HepG2 (cell line): Measurements from ENCODE around the gene TMX3. TPM values are rescaled to one million over a fixed set of nuclear protein-coding genes. Genes with fewer than 3 reads are reported as not detected.

Experiments
- ELF1 ChIP-seq: sonication (generic); formaldehyde crosslinking; IDR thresholded peaks from 2 replicates; pipeline ENCODE4 v1.4.0; 2020; ENCODE audit warnings: missing genetic modification reagents
- ETV6 ChIP-seq: sonication (generic); formaldehyde crosslinking; conservative IDR thresholded peaks from 2 replicates; pipeline ENCODE4 v1.4.0; 2020; ENCODE audit warnings: missing genetic modification reagents
- MLLT10 ChIP-seq: sonication (generic); formaldehyde crosslinking; IDR thresholded peaks from 2 replicates; pipeline ENCODE4 v1.4.0; 2020; ENCODE audit warnings: missing genetic modification reagents
- NR1H2 ChIP-seq: sonication (generic); formaldehyde crosslinking; IDR thresholded peaks from 2 replicates; pipeline ENCODE4 v1.8.1; 2022; ENCODE audit warnings: low read depth, missing genetic modification reagents, borderline replicate concordance
- REL ChIP-seq: sonication (generic); formaldehyde crosslinking; conservative IDR thresholded peaks from 2 replicates; pipeline ENCODE4 v1.8.0; 2022; ENCODE audit warnings: mild to moderate bottlenecking, missing genetic modification reagents, moderate library complexity
- SMARCE1 ChIP-seq: fragments of 450-650 bp; IDR thresholded peaks from 2 replicates; pipeline ENCODE4 v1.6.1; 2017; ENCODE audit warnings: borderline replicate concordance
- SOX13 ChIP-seq, 3 experiments: fragments of 450-650 bp in 1 of 3; sonication (generic) in 1 of 3; formaldehyde crosslinking in 1 of 3; IDR thresholded peaks in 2 of 3; conservative IDR thresholded peaks in 1 of 3; 2 replicates each; pipeline versions ENCODE4 v1.5.0 to v1.6.1; 2016 to 2020; ENCODE audit warnings: antibody characterized with exemption in 1 of 3, mild to moderate bottlenecking in 1 of 3, missing compliant biosample characterization in 1 of 3, missing genetic modification reagents in 1 of 3, moderate library complexity in 1 of 3
- SRSF9 ChIP-seq: fragments of 200-400 bp; formaldehyde crosslinking; IDR thresholded peaks from 2 replicates; pipeline ENCODE4 v1.6.1; 2018; ENCODE audit warnings: borderline replicate concordance, mild to moderate bottlenecking, low read depth, low read length; ENCODE audit not compliant: insufficient read depth, poor library complexity, severe bottlenecking
- SUZ12 ChIP-seq: fragments of 150-350 bp; IDR thresholded peaks from 2 replicates; pipeline ENCODE4 v1.6.1; 2014; ENCODE audit warnings: low read depth, low read length
- ZFP36L1 ChIP-seq: sonication (generic); formaldehyde crosslinking; IDR thresholded peaks from 2 replicates; pipeline ENCODE4 v1.8.0; 2022; ENCODE audit warnings: mild to moderate bottlenecking, missing genetic modification reagents, moderate library complexity
- ZIK1 ChIP-seq: sonication (generic); formaldehyde crosslinking; IDR thresholded peaks from 2 replicates; pipeline ENCODE4 v1.5.0; 2020; ENCODE audit warnings: mild to moderate bottlenecking, low read depth, missing genetic modification reagents, borderline replicate concordance
- ZNF136 ChIP-seq: sonication (generic); formaldehyde crosslinking; IDR thresholded peaks from 2 replicates; pipeline ENCODE4 v1.8.1; 2022; ENCODE audit warnings: low read depth, mild to moderate bottlenecking, moderate library complexity, missing genetic modification reagents
- ZNF24 ChIP-seq: fragments of 450-650 bp; IDR thresholded peaks from 2 replicates; pipeline ENCODE4 v1.6.1; 2017; ENCODE audit warnings: antibody characterized with exemption, mild to moderate bottlenecking
- ZNF333 ChIP-seq: sonication (generic); formaldehyde crosslinking; IDR thresholded peaks from 2 replicates; pipeline ENCODE4 v1.4.0; 2020; ENCODE audit warnings: mild to moderate bottlenecking, missing genetic modification reagents, borderline replicate concordance
- ZNF335 ChIP-seq: sonication (generic); formaldehyde crosslinking; IDR thresholded peaks from 2 replicates; pipeline ENCODE4 v1.4.0; 2020; ENCODE audit warnings: missing genetic modification reagents
- ZNF775 ChIP-seq: sonication (generic); formaldehyde crosslinking; IDR thresholded peaks from 2 replicates; pipeline ENCODE4 v1.4.0; 2020; ENCODE audit warnings: missing genetic modification reagents, mild to moderate bottlenecking, moderate library complexity, borderline replicate concordance
- polyA plus RNA-seq, 8 experiments: library from polyadenylated mRNA; depleted of rRNA in 3 of 8; stranded (reverse) in 7 of 8; unstranded in 1 of 8; fragments of >200 nt; fragmentation: Illumina TruSeq in 4 of 8; extraction: Trizol in 4 of 8; gene quantifications; 2 replicates each; pipeline versions ENCODE4 v1.2.1 to v1.2.3, GENCODE V29; 2011 to 2016; ENCODE audit warnings: low read depth in 4 of 8, missing spikeins in 1 of 8, mixed read lengths in 1 of 8; ENCODE audit not compliant: insufficient read depth in 1 of 8
- total RNA-seq, 5 experiments: library from RNA; depleted of rRNA; stranded (reverse); fragments of >200 nt; fragmentation: Illumina TruSeq; extraction: Trizol; gene quantifications; 2 replicates each; pipeline ENCODE4 v1.2.3, GENCODE V29; 2016; ENCODE audit warnings: low read depth in 1 of 5
- TF ChIP-seq, protein P1 (sequence below): sonication (generic); formaldehyde crosslinking; IDR thresholded peaks from 2 replicates; pipeline ENCODE4 v1.4.0; 2020; ENCODE audit warnings: missing genetic modification reagents, borderline replicate concordance
- TF ChIP-seq, protein P2 (sequence below): sonication (generic); formaldehyde crosslinking; conservative IDR thresholded peaks from 2 replicates; pipeline ENCODE4 v1.4.0; 2020; ENCODE audit warnings: missing genetic modification reagents
- TF ChIP-seq, protein P3 (sequence below): sonication (generic); formaldehyde crosslinking; IDR thresholded peaks from 2 replicates; pipeline ENCODE4 v1.4.0; 2020; ENCODE audit warnings: low read depth, missing genetic modification reagents

The TMX3 gene
- total and polyA plus RNA-seq, 2 of the 13 experiments (the other 11 are each of a cell fraction or from before 2014, with no cell fraction given), result 12.9 to 25.0 TPM

DNA sequence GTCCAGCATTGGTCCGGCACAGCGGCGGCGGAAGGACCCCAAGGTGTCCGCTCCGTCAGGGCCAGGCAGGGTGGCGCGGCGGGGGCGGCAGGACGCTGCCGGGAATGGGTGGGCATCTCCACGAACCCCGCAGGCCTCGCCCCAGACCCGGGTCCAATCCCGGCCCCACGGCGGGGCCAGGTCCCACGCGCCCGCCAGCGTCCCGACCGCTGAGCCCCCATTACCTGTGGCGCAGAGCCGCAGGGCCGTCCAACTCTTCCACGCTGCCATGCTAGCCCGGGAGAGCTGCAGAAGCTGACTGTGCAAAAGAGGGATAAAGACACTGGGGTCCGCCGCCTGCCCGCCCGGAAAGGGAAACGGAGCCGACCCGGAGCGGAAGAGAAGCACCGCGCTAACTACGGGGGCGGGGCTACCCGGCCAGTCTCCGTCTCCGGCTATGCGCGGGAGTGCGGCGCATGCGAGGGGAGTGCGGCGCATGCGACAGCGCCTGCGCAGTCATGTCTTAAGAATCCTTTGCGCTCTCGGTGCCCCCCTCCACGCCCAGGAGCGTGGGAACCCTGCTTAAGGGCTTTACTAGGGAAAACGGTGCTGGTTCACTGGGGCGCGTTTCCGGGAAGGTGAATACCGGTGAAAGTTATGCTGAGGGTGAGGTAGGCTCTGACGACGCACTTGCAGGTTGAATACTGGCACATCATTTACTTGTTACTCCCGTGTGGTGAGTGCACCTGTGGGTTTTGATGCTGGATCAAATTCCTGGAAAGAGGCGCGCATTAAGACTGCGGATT is at the start of gene TMX3 (continued):
- TF ChIP-seq SUZ12 (no peak), ZIK1 (CRISPR knock-in tag) (peak; percentile 91), ZFP36L1 (CRISPR knock-in tag) (peak; percentile 94), ZNF24 (no peak), ZNF136 (CRISPR knock-in tag) (peak; percentile 59), ZNF333 (CRISPR knock-in tag) (peak; percentile 80), ZNF775 (CRISPR knock-in tag) (no peak), SMARCE1 (no peak), REL (CRISPR knock-in tag) (peak; percentile 83), MLLT10 (CRISPR knock-in tag) (no peak), NR1H2 (CRISPR knock-in tag) (no peak), ETV6 (CRISPR knock-in tag) (peak; percentile 74; the same call in 1 of the 2 replicates), SRSF9 (no peak), ELF1 (peak; percentile 81), ZNF335 (CRISPR knock-in tag) (no peak; the same call in 1 of the 2 replicates), SOX13 (IDR thresholded peaks at IDR 0.05) (no peak), SOX13 (CRISPR knock-in tag; conservative IDR thresholded peaks at IDR 0.05 in 1 of 2, IDR thresholded peaks at IDR 0.05 in 1 of 2) (0 out of 4 replicates have a peak, but pooled peaks of 1 of the 2 experiments have one; percentile 28)
- TF ChIP-seq, protein P1, sequence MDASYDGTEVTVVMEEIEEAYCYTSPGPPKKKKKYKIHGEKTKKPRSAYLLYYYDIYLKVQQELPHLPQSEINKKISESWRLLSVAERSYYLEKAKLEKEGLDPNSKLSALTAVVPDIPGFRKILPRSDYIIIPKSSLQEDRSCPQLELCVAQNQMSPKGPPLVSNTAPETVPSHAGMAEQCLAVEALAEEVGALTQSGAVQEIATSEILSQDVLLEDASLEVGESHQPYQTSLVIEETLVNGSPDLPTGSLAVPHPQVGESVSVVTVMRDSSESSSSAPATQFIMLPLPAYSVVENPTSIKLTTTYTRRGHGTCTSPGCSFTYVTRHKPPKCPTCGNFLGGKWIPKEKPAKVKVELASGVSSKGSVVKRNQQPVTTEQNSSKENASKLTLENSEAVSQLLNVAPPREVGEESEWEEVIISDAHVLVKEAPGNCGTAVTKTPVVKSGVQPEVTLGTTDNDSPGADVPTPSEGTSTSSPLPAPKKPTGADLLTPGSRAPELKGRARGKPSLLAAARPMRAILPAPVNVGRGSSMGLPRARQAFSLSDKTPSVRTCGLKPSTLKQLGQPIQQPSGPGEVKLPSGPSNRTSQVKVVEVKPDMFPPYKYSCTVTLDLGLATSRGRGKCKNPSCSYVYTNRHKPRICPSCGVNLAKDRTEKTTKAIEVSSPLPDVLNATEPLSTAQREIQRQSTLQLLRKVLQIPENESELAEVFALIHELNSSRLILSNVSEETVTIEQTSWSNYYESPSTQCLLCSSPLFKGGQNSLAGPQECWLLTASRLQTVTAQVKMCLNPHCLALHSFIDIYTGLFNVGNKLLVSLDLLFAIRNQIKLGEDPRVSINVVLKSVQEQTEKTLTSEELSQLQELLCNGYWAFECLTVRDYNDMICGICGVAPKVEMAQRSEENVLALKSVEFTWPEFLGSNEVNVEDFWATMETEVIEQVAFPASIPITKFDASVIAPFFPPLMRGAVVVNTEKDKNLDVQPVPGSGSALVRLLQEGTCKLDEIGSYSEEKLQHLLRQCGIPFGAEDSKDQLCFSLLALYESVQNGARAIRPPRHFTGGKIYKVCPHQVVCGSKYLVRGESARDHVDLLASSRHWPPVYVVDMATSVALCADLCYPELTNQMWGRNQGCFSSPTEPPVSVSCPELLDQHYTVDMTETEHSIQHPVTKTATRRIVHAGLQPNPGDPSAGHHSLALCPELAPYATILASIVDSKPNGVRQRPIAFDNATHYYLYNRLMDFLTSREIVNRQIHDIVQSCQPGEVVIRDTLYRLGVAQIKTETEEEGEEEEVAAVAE (CRISPR knock-in tag), result no peak
- TF ChIP-seq, protein P2, sequence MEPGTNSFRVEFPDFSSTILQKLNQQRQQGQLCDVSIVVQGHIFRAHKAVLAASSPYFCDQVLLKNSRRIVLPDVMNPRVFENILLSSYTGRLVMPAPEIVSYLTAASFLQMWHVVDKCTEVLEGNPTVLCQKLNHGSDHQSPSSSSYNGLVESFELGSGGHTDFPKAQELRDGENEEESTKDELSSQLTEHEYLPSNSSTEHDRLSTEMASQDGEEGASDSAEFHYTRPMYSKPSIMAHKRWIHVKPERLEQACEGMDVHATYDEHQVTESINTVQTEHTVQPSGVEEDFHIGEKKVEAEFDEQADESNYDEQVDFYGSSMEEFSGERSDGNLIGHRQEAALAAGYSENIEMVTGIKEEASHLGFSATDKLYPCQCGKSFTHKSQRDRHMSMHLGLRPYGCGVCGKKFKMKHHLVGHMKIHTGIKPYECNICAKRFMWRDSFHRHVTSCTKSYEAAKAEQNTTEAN (CRISPR knock-in tag), result peak; percentile 97
- TF ChIP-seq, protein P3, sequence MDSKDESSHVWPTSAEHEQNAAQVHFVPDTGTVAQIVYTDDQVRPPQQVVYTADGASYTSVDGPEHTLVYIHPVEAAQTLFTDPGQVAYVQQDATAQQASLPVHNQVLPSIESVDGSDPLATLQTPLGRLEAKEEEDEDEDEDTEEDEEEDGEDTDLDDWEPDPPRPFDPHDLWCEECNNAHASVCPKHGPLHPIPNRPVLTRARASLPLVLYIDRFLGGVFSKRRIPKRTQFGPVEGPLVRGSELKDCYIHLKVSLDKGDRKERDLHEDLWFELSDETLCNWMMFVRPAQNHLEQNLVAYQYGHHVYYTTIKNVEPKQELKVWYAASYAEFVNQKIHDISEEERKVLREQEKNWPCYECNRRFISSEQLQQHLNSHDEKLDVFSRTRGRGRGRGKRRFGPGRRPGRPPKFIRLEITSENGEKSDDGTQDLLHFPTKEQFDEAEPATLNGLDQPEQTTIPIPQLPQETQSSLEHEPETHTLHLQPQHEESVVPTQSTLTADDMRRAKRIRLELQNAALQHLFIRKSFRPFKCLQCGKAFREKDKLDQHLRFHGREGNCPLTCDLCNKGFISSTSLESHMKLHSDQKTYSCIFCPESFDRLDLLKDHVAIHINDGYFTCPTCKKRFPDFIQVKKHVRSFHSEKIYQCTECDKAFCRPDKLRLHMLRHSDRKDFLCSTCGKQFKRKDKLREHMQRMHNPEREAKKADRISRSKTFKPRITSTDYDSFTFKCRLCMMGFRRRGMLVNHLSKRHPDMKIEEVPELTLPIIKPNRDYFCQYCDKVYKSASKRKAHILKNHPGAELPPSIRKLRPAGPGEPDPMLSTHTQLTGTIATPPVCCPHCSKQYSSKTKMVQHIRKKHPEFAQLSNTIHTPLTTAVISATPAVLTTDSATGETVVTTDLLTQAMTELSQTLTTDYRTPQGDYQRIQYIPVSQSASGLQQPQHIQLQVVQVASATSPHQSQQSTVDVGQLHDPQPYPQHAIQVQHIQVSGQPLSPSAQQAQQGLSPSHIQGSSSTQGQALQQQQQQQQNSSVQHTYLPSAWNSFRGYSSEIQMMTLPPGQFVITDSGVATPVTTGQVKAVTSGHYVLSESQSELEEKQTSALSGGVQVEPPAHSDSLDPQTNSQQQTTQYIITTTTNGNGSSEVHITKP (CRISPR knock-in tag), result 0 out of 2 replicates have a peak, but pooled peaks have one; percentile 18
